IPS DF 6.9 (cell line): ENCODE data around the gene CHRFAM7A.
"Not testable (repeated sequence)": the region's sequence is repeated elsewhere in the genome, so short reads cannot be mapped to it uniquely, and the experiment has no call there.

ENCODE experiments used
- DNase-seq: peaks from one replicate; pipeline ENCODE4 v3.0.0-alpha.2; 2013; ENCODE audit warnings: low read depth, low spot score
- H3K27ac ChIP-seq: one replicate; pipeline ENCODE4 v1.5.1; 2013; ENCODE audit warnings: low read length, control low read depth
- H3K27me3 ChIP-seq: 2 replicates; pipeline ENCODE4 v1.6.1; 2013; ENCODE audit warnings: mild to moderate bottlenecking, low read length; ENCODE audit not compliant: control insufficient read depth, insufficient read depth
- H3K36me3 ChIP-seq: 2 replicates; pipeline ENCODE4 v1.6.1; 2013; ENCODE audit warnings: low read length; ENCODE audit not compliant: control insufficient read depth, insufficient read depth
- H3K4me1 ChIP-seq: 2 replicates; pipeline ENCODE4 v1.6.1; 2013; ENCODE audit warnings: low read length; ENCODE audit not compliant: control insufficient read depth, insufficient read depth
- H3K4me3 ChIP-seq: 2 replicates; pipeline ENCODE4 v1.5.1; 2013; ENCODE audit warnings: mild to moderate bottlenecking, low read length
- H3K9me3 ChIP-seq: 2 replicates; pipeline ENCODE4 v1.6.1; 2013; ENCODE audit warnings: low read length, inconsistent platforms; ENCODE audit not compliant: control insufficient read depth, insufficient read depth
- WGBS: extraction: QIAGEN DNeasy Blood & Tissue Kit; methylation state at CpG from one replicate; pipeline ENCODE4 v1.1.7; 2013; ENCODE audit warnings: mixed read lengths, missing lambda C conversion rate; ENCODE audit not compliant: insufficient read length, insufficient coverage; 5-methylcytosine and 5-hydroxymethylcytosine counted together

CHRFAM7A gene

DNA sequence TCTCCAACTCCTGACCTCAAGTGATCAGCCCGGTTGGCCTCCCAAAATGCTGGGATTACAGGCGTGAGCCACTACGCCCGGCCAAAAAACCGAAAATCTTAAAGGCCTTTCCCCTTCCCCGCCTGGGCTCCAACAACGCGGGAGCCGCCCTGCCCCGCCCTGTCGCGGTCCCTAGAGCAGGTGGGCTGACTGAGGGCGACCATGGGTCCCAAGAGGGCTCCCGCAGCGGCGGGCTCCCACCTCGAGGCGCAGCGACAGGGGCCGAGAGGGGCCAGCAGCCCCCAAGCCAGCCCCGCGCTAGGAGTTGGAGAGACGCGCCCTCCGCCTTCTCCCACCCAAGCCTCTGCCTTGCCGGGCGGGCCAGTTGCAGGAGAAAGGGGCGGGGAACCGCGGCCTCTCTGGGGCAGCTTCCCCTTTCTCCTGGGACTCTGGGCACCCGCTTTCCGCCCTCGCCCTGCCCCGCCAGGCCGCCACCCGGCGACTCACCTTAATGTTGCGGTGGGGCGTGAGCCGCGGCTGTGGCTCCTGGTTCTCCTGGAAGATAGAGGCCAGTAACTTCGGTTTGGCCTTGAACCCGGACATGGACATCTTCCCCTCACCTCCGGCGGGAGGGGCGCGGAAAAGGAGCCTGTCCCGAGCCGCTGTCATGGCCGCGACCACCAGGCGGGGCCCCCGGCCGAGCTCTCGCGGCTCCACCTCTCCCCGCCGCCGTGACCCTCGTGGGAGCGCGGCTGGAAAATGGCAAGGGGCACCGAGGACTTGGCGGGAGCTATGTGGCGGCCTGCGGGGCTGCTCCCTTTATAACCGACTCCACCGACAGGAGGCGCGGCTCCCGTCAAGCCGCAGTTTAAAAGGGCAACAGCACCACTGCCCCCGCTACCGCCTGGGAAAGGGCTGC, at the start of gene CHRFAM7A:
CHRFAM7A (minus strand) TSS at position 775 of the 898 bp plus-strand sequence. CDS start 10,189 bp downstream, outside the sequence.
- not testable (repeated sequence) for H3K27ac ChIP-seq, DNase-seq, H3K4me3 ChIP-seq, H3K4me1 ChIP-seq, H3K36me3 ChIP-seq, H3K9me3 ChIP-seq, H3K27me3 ChIP-seq
- WGBS: no CpG with 5 or more reads among the region's 74 CpGs

DNA sequence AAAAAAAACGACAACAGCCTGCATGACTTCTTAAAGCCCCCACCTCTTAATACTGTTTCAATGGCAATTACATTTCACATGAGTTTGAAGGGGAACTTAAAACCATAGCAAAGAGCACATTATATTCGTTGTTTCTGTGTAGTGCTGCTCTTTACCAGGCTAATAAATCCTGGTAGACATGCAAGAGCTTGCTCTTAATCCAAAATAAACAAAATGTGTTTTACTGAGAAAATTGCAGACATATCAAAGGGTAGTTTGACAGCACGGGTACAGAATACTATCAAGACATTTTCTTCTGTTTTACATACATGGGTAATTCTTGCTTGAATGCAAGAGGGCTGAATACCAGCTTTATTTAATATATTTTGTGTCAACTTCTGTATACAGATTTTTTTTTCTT, 45.0 kb upstream of the CHRFAM7A start:
- H3K36me3 ChIP-seq, H3K4me1 ChIP-seq, DNase-seq, H3K9me3 ChIP-seq, H3K27me3 ChIP-seq, H3K27ac ChIP-seq, H3K4me3 ChIP-seq: not testable (repeated sequence)
- no CpG with 5 or more reads among the region's 3 CpGs for WGBS

DNA sequence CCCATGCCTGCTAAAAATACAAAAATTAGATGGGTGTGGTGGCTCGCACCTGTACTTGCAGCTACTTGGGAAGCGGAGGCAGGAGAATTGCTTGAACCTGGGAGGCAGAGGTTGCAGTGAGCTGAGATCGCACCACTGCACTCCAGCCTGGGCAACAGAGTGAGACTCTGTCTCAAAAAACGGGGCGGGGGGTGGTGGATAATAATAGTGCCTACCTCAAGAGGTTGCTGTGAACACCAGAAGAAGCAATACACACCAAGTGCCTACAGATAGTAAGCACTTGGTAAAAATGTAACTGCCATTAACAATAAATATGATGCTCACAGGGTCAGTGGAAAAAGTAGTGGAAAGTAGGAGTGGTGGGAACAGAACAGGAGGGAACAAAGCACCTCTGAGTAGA, 42.5 kb upstream of the CHRFAM7A start:
- H3K9me3 ChIP-seq, H3K4me1 ChIP-seq, H3K27ac ChIP-seq, H3K36me3 ChIP-seq, H3K4me3 ChIP-seq, DNase-seq, H3K27me3 ChIP-seq: not testable (repeated sequence)
- WGBS: no CpG with 5 or more reads among the region's 5 CpGs

DNA sequence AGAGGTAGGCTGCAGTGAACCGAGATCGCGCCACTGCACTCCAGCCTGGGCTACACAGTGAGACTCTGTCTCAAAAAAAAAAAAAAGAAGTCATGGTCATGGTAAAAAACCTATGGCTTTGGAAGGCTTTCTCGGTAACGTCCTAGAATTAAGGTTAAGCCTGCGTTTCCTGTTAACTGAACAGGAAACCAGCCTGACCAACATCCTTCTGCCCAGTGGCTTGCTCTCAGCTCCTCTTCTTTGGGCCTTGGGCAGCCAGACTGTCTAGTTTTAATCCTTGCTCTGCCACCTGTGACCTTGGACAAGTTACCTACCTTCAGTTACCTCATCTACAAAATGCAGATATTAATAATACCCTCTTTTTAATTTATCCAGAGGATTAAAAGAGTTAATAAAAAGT, 27.4 kb upstream of the CHRFAM7A start:
- not testable (repeated sequence) for H3K9me3 ChIP-seq, H3K27me3 ChIP-seq, H3K27ac ChIP-seq, H3K4me1 ChIP-seq, H3K4me3 ChIP-seq, DNase-seq, H3K36me3 ChIP-seq
- no CpG with 5 or more reads among the region's 6 CpGs for WGBS

DNA sequence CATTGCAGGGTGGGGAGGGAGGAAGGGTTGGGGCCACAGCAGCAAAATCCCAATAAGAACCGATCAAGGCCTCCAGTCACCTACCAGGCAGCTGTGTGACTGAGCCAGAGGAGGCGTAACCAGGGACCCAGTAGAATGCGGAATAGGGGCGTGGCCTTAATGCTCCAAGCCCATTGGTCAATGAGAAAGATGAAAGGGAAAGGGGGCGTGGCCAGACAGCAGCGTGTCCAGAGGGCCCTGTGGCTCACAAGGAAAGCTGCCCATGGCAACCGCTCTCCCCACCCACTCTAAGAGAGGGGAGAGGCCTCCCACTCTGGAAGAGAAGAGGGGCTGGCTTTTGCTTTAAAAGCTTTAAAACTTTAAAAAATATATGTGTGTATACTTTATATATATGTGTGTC, 20.8 kb upstream of the CHRFAM7A start, which contains the start of gene GOLGA8R:
GOLGA8R (minus strand) TSS at position 101 of the 400 bp plus-strand sequence; CDS start at position 3, 98 bp downstream.
- H3K4me1 ChIP-seq, H3K36me3 ChIP-seq, H3K27me3 ChIP-seq, H3K9me3 ChIP-seq, H3K27ac ChIP-seq, DNase-seq, H3K4me3 ChIP-seq: not testable (repeated sequence)
- no CpG with 5 or more reads among the region's 7 CpGs for WGBS

- WGBS: no CpG with 5 or more reads among the region's 6 CpGs
- not testable (repeated sequence) for H3K9me3 ChIP-seq, H3K4me3 ChIP-seq, DNase-seq, H3K27ac ChIP-seq, H3K27me3 ChIP-seq, H3K36me3 ChIP-seq, H3K4me1 ChIP-seq
Observed at GRCh38 chr15:30407636-30408035, 14.3 kb upstream of the CHRFAM7A start.

- H3K27ac ChIP-seq, H3K4me1 ChIP-seq, DNase-seq, H3K4me3 ChIP-seq, H3K27me3 ChIP-seq, H3K36me3 ChIP-seq, H3K9me3 ChIP-seq: not testable (repeated sequence)
- WGBS: no CpG with 5 or more reads among the region's 6 CpGs
Observed at GRCh38 chr15:30398988-30399387, 5.6 kb upstream of the CHRFAM7A start.

DNA sequence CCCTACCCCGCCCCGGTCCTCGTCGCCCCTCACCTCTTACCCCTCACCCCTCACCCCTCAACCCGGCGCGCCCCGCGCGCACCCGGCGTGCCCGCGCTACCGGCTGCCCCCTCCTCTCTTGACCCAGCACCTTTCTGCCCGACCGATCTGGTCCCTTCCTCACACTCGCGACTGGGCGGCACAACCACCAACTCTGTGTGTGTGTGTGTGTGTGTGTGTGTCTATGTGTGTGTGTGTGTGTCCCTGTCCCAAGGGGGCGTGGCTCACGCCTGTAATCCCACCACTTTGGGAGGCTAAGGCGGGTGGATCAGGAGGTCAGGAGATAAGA, 288 bp upstream of the CHRFAM7A start:
- H3K27ac ChIP-seq, H3K27me3 ChIP-seq, H3K36me3 ChIP-seq, H3K4me1 ChIP-seq, H3K4me3 ChIP-seq, H3K9me3 ChIP-seq, DNase-seq: not testable (repeated sequence)
- no CpG with 5 or more reads among the region's 23 CpGs for WGBS

DNA sequence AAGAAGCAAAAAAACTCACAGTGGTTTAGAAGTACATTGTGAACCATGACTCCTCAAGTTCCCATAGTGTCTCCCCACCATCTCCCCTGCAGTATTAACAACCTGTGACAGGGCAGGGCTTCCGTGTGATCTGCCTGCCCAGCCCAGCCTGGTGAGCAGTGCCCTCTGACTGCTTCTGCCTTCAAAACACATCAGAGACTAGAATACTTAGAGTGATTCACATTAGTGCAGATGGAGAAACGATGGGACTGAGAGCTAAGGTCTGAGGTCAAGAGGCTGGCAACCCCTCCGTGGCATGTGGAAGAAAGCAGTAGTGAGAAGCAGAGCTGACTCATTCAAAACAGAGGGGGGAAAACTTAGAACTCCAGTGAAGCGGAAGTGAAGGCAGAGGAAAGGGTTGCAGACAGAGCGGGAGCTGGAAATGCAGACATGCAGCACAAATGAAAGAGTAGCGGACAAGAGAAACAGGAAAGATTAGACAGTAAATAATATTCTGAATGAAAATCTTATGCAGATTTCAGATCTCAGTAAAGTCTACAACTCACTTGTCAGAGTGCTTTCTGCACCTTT, 6.9 kb downstream of the CHRFAM7A start:
- WGBS: no CpG with 5 or more reads among the region's 6 CpGs

GRCh38 chr15:30377082-30377413, 16.3 kb downstream of the CHRFAM7A start:
- not testable (repeated sequence) for H3K27ac ChIP-seq, H3K27me3 ChIP-seq, H3K4me1 ChIP-seq, H3K9me3 ChIP-seq, DNase-seq, H3K4me3 ChIP-seq, H3K36me3 ChIP-seq
- no CpG with 5 or more reads among the region's 5 CpGs for WGBS

More for the DNA sequence above, 6.9 kb downstream of the CHRFAM7A start:
- not testable (repeated sequence) for DNase-seq, H3K9me3 ChIP-seq, H3K4me1 ChIP-seq, H3K4me3 ChIP-seq, H3K36me3 ChIP-seq, H3K27me3 ChIP-seq, H3K27ac ChIP-seq
